ENCODE data around the gene MEST.
"Not testable (repeated sequence)": the region's sequence is repeated elsewhere in the genome, so short reads cannot be mapped to it uniquely, and the experiment has no call there.

Gene MEST

GRCh38 chr7:130521258-130521951, 29.5 kb downstream of the MEST start:
- TF ChIP-seq CTCF (conservative IDR thresholded peaks at IDR 0.05; ENCODE audit: control insufficient read depth, insufficient read depth, low read depth, low read length), result no peak
- H3K4me3 ChIP-seq (ENCODE audit: control insufficient read depth, low read depth, low read length), result no peak overlapping the region
- DNase-seq (ENCODE audit: low read depth), result no peak

- not testable (repeated sequence) for DNase-seq (ENCODE audit: low read depth)
Measured at GRCh38 chr7:130523519-130524125, 31.7 kb downstream of the MEST start.

GRCh38 chr7:130524628-130525027, 32.7 kb downstream of the MEST start:
- H3K4me3 ChIP-seq (ENCODE audit: control insufficient read depth, low read depth, low read length), result no peak overlapping the region
- no peak for DNase-seq (ENCODE audit: low read depth)
- TF ChIP-seq CTCF (conservative IDR thresholded peaks at IDR 0.05; ENCODE audit: control insufficient read depth, insufficient read depth, low read depth, low read length), result no peak

More at GRCh38 chr7:130523519-130524125, 31.7 kb downstream of the MEST start:
- not testable (repeated sequence) for H3K4me3 ChIP-seq (ENCODE audit: control insufficient read depth, low read depth, low read length)

GRCh38 chr7:130527752-130528355, 36.0 kb downstream of the MEST start:
- not testable (repeated sequence) for DNase-seq (ENCODE audit: low read depth); H3K4me3 ChIP-seq (ENCODE audit: control insufficient read depth, low read depth, low read length)

GRCh38 chr7:130529417-130529816, 37.5 kb downstream of the MEST start:
- H3K4me3 ChIP-seq (ENCODE audit: control insufficient read depth, low read depth, low read length), result no peak overlapping the region

GRCh38 chr7:130537894-130538293, 46.0 kb downstream of the MEST start:
- DNase-seq (ENCODE audit: low read depth), result not testable (repeated sequence)

More at GRCh38 chr7:130529417-130529816, 37.5 kb downstream of the MEST start:
- DNase-seq (ENCODE audit: low read depth), result peak; percentile 1
- TF ChIP-seq CTCF (conservative IDR thresholded peaks at IDR 0.05; ENCODE audit: control insufficient read depth, insufficient read depth, low read depth, low read length), result no peak

GRCh38 chr7:130541287-130541686, 49.4 kb downstream of the MEST start:
- H3K4me3 ChIP-seq (ENCODE audit: control insufficient read depth, low read depth, low read length); DNase-seq (ENCODE audit: low read depth): not testable (repeated sequence)

More at GRCh38 chr7:130537894-130538293, 46.0 kb downstream of the MEST start:
- not testable (repeated sequence) for H3K4me3 ChIP-seq (ENCODE audit: control insufficient read depth, low read depth, low read length)

- not testable (repeated sequence) for H3K4me3 ChIP-seq (ENCODE audit: control insufficient read depth, low read depth, low read length); DNase-seq (ENCODE audit: low read depth)
Measured at GRCh38 chr7:130542297-130542696, 50.4 kb downstream of the MEST start.

GRCh38 chr7:130543487-130544010, 51.7 kb downstream of the MEST start:
- H3K4me3 ChIP-seq (ENCODE audit: control insufficient read depth, low read depth, low read length), result no peak overlapping the region
- DNase-seq (ENCODE audit: low read depth), result no peak
- TF ChIP-seq CTCF (conservative IDR thresholded peaks at IDR 0.05; ENCODE audit: control insufficient read depth, insufficient read depth, low read depth, low read length), result no peak
